Parathyroid adenoma (tissue), 2 donors: ENCODE measurements around the gene ATL1.

Experiments used
- H2AFZ ChIP-seq: fragments of 300-600 bp; sonication (generic); one replicate; pipeline ENCODE4 v1.7.0; 2017; ENCODE audit warnings: antibody characterized with exemption, mild to moderate bottlenecking
- H3K27ac ChIP-seq: fragments of 300-600 bp; sonication (generic); one replicate; pipeline ENCODE4 v1.7.0; 2017
- H3K27me3 ChIP-seq: fragments of 300-600 bp; sonication (generic); one replicate; pipeline ENCODE4 v1.7.0; 2017; ENCODE audit warnings: low read length; ENCODE audit not compliant: control insufficient read depth, insufficient read depth
- H3K36me3 ChIP-seq: fragments of 300-600 bp; sonication (generic); one replicate; pipeline ENCODE4 v1.7.0; 2017; ENCODE audit warnings: low read length; ENCODE audit not compliant: control insufficient read depth, insufficient read depth
- H3K4me1 ChIP-seq: fragments of 300-600 bp; sonication (generic); one replicate; pipeline ENCODE4 v1.7.0; 2017; ENCODE audit warnings: control low read depth
- H3K4me2 ChIP-seq: fragments of 300-600 bp; sonication (generic); one replicate; pipeline ENCODE4 v1.7.0; 2017; ENCODE audit warnings: low read length
- H3K4me3 ChIP-seq: fragments of 300-600 bp; sonication (generic); one replicate; pipeline ENCODE4 v1.7.0; 2017; ENCODE audit warnings: low read depth, low read length
- H3K79me2 ChIP-seq: fragments of 300-600 bp; sonication (generic); one replicate; pipeline ENCODE4 v1.7.0; 2017; ENCODE audit warnings: control low read depth
- H3K9ac ChIP-seq: fragments of 300-600 bp; sonication (generic); one replicate; pipeline ENCODE4 v1.7.0; 2017; ENCODE audit warnings: mild to moderate bottlenecking
- H3K9me3 ChIP-seq: fragments of 300-600 bp; sonication (generic); one replicate; pipeline ENCODE4 v1.7.0; 2017; ENCODE audit warnings: low read length; ENCODE audit not compliant: control insufficient read depth
- TF ChIP-seq, protein P1 (sequence below): fragments of 300-600 bp; sonication (generic); IDR thresholded peaks from one replicate; pipeline ENCODE4 v1.7.0; 2017; ENCODE audit warnings: antibody characterized with exemption, mild to moderate bottlenecking
- donor health status: primary hyperparathyroidism.

The ATL1 gene

GRCh38 chr14:50530794-50531365, 29.1 kb upstream of the ATL1 start:
- Histone ChIP-seq H3K4me1 (peaks cover 6% of the 10 kb centered on the region), H2AFZ (no peak overlapping the region), H3K9me3 (no peaks in the 10 kb centered on the region), H3K9ac (no peak overlapping the region), H3K79me2 (peaks cover 57% of the 10 kb centered on the region), H3K4me3 (peak overlapping the region; percentile 81), H3K36me3 (no peaks in the 10 kb centered on the region), H3K27me3 (no peaks in the 10 kb centered on the region), H3K27ac (no peak overlapping the region), H3K4me2 (peak overlapping the region; percentile 83)
- TF ChIP-seq, protein P1, sequence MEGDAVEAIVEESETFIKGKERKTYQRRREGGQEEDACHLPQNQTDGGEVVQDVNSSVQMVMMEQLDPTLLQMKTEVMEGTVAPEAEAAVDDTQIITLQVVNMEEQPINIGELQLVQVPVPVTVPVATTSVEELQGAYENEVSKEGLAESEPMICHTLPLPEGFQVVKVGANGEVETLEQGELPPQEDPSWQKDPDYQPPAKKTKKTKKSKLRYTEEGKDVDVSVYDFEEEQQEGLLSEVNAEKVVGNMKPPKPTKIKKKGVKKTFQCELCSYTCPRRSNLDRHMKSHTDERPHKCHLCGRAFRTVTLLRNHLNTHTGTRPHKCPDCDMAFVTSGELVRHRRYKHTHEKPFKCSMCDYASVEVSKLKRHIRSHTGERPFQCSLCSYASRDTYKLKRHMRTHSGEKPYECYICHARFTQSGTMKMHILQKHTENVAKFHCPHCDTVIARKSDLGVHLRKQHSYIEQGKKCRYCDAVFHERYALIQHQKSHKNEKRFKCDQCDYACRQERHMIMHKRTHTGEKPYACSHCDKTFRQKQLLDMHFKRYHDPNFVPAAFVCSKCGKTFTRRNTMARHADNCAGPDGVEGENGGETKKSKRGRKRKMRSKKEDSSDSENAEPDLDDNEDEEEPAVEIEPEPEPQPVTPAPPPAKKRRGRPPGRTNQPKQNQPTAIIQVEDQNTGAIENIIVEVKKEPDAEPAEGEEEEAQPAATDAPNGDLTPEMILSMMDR, result no peak

DNA sequence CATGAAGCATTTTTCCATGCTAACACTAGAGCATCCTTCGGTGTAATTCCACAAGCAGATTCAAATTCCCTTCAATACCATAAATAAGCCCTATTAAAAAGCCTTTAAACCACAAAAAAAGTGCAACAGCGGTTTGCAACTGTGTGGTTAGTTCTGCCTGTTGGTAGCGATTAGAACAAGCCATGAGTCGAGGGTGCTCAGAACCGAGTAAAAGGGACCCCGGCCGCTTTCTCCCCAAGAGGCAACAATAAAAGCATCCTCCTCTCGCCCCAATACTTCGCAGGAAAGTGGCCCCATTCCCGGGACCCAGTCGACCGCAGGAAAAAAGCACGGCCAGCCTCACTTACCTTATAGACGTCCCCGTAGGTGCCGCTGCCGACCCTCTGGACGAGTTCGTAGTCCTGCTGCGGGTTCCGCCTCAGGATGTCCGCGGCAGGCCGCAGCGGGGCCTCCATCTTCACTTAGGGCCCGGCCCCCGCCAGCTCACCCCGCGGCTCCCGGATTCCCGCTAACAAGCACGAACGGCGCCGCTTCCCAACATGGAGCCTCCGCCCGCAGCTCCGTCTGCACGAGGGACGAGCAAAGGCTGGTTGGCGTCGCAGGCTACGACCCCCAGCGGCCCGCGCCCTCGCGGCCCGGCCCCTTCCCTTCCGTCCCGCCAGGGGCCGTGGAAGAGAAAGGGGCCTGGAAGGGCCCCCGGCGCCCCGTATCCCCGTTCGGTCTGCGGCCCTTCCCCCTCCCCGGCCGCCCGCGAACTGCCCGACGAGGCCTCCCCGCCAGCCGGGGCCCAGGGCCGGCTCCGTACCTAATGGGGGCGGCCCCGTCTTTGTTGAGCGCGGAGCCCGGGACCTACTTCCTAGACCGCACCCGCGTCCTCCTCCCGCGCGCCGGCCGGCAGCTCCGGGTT, 28.1 kb upstream of the ATL1 start:
- Histone ChIP-seq H3K4me2 (peak overlapping the region; percentile 83), H3K9me3 (no peaks in the 10 kb centered on the region), H3K4me3 (peak overlapping the region; percentile 81), H3K27me3 (no peaks in the 10 kb centered on the region), H3K4me1 (peaks cover 6% of the 10 kb centered on the region), H3K27ac (peak overlapping the region; percentile 83), H3K36me3 (no peaks in the 10 kb centered on the region), H3K9ac (peak overlapping the region; percentile 93), H2AFZ (peak overlapping the region; percentile 100), H3K79me2 (peaks cover 48% of the 10 kb centered on the region)
- TF ChIP-seq, protein P1, result no peak

- Histone ChIP-seq H3K27ac (peak within 1 kb of the TSS; percentile 83), H3K9me3 (no peaks in the 10 kb centered on the region), H3K4me2 (peak within 1 kb of the TSS; percentile 83), H3K4me1 (peaks cover 6% of the 10 kb centered on the region), H3K4me3 (peak within 1 kb of the TSS; percentile 81), H3K9ac (peak within 1 kb of the TSS; percentile 93), H2AFZ (peak within 1 kb of the TSS; percentile 100), H3K79me2 (peaks cover 43% of the 10 kb centered on the region), H3K36me3 (no peaks in the 10 kb centered on the region), H3K27me3 (no peaks in the 10 kb centered on the region)
- TF ChIP-seq, protein P1, result peak; percentile 92
Measured at GRCh38 chr14:50532502-50533240, 27.3 kb upstream of the ATL1 start, which contains the start of gene MAP4K5. MAP4K5 (minus strand) TSS chr14:50532569; CDS start chr14:50532049, 520 bp downstream.

- H3K4me2 ChIP-seq, result peak overlapping the region; percentile 83
- H3K27me3 ChIP-seq, result no peaks in the 10 kb centered on the region
- H3K79me2 ChIP-seq, result peaks cover 39% of the 10 kb centered on the region
- peaks cover 6% of the 10 kb centered on the region for H3K4me1 ChIP-seq
- TF ChIP-seq, protein P1, result no peak
- H2AFZ ChIP-seq, result peak overlapping the region; percentile 100
- no peaks in the 10 kb centered on the region for H3K36me3 ChIP-seq
- H3K4me3 ChIP-seq, result peak overlapping the region; percentile 53
- peak overlapping the region; percentile 80 for H3K27ac ChIP-seq
- no peak overlapping the region for H3K9ac ChIP-seq
- H3K9me3 ChIP-seq, result no peaks in the 10 kb centered on the region
Measured at GRCh38 chr14:50533241-50533705, 26.7 kb upstream of the ATL1 start.
